Uterus (tissue), 2 donors: Measurements from ENCODE around the gene CLSTN2.

Experiments
- POLR2A ChIP-seq, 2 donors: fragments of 450-650 bp; IDR thresholded peaks; one replicate each; pipeline ENCODE4 v1.6.1; 2016; ENCODE audit warnings: antibody characterized with exemption in 2 of 2, mild to moderate bottlenecking in 1 of 2, moderate library complexity in 1 of 2
- TF ChIP-seq, protein P1 (sequence below), 4 experiments: fragments of 200-600 bp in 2 of 4; fragments of 450-650 bp in 2 of 4; sonication (generic) in 2 of 4; IDR thresholded peaks; one replicate each; pipeline ENCODE4 v1.5.1; 2016 to 2019; ENCODE audit warnings: antibody characterized with exemption in 4 of 4, mild to moderate bottlenecking in 2 of 4, moderate library complexity in 1 of 4

DNA sequence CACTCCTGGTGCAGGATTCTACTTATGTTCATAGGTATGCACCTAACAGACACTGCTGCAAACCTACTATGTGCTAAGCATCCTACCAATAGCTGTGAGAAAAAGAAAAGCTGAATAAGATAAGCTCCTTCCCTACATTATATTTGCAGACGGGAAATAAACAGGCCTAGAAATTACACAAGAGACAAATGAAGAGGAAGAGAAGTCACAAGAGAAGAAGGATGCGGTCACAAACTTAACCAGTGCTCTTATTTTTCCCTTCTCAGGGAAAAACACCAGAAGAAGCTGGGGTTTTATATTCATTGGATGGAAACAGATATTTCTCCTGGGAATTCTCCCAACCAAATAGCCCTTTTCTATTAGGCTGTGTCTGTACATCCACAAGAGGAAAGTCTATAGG, 633.1 kb downstream of the CLSTN2 start:
- TF ChIP-seq, protein P1, sequence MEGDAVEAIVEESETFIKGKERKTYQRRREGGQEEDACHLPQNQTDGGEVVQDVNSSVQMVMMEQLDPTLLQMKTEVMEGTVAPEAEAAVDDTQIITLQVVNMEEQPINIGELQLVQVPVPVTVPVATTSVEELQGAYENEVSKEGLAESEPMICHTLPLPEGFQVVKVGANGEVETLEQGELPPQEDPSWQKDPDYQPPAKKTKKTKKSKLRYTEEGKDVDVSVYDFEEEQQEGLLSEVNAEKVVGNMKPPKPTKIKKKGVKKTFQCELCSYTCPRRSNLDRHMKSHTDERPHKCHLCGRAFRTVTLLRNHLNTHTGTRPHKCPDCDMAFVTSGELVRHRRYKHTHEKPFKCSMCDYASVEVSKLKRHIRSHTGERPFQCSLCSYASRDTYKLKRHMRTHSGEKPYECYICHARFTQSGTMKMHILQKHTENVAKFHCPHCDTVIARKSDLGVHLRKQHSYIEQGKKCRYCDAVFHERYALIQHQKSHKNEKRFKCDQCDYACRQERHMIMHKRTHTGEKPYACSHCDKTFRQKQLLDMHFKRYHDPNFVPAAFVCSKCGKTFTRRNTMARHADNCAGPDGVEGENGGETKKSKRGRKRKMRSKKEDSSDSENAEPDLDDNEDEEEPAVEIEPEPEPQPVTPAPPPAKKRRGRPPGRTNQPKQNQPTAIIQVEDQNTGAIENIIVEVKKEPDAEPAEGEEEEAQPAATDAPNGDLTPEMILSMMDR (IDR thresholded peaks at IDR 0.05) = no peak
- no peak for TF ChIP-seq POLR2A (IDR thresholded peaks at IDR 0.05)
